H9 (cell line): Measurements from ENCODE around the gene MCM3AP. TPM values are rescaled to one million over a fixed set of nuclear protein-coding genes. Genes with fewer than 3 reads are reported as not detected.

Experiments used
- DNase-seq: peaks from one replicate; pipeline ENCODE4 v3.0.0-alpha.2; 2017
- H2AFZ ChIP-seq: one replicate; pipeline ENCODE4 v1.6.1; 2013; ENCODE audit warnings: mild to moderate bottlenecking, low read length, control low read depth, moderate library complexity
- H2AK5ac ChIP-seq: 2 replicates; pipeline ENCODE4 v1.6.1; 2013; ENCODE audit warnings: low read length, control low read depth, mixed read lengths; ENCODE audit not compliant: insufficient read length
- H2BK120ac ChIP-seq: one replicate; pipeline ENCODE4 v1.6.1; 2013; ENCODE audit warnings: low read depth, mild to moderate bottlenecking, low read length, control low read depth, inconsistent platforms; ENCODE audit not compliant: poor library complexity, severe bottlenecking
- H2BK12ac ChIP-seq: 2 replicates; pipeline ENCODE4 v1.6.1; 2013; ENCODE audit warnings: low read length, control low read depth, mixed read lengths, low read depth; ENCODE audit not compliant: insufficient read length
- H2BK15ac ChIP-seq: 2 replicates; pipeline ENCODE4 v1.6.1; 2013; ENCODE audit warnings: low read depth, low read length, control low read depth
- H2BK20ac ChIP-seq: one replicate; pipeline ENCODE4 v1.6.1; 2013; ENCODE audit warnings: low read depth, mild to moderate bottlenecking, low read length, control low read depth, inconsistent platforms; ENCODE audit not compliant: poor library complexity, severe bottlenecking
- H2BK5ac ChIP-seq: 2 replicates; pipeline ENCODE4 v1.6.1; 2013; ENCODE audit warnings: low read length, control low read depth, mixed read lengths; ENCODE audit not compliant: insufficient read length
- H3K14ac ChIP-seq: 2 replicates; pipeline ENCODE4 v1.6.1; 2013; ENCODE audit warnings: low read length, control low read depth; ENCODE audit not compliant: insufficient read depth
- H3K18ac ChIP-seq: 2 replicates; pipeline ENCODE4 v1.6.1; 2013; ENCODE audit warnings: low read depth, mild to moderate bottlenecking, mixed read lengths, low read length, control low read depth; ENCODE audit not compliant: insufficient read length
- H3K23ac ChIP-seq: 2 replicates; pipeline ENCODE4 v1.6.1; 2013; ENCODE audit warnings: low read length, control low read depth, mixed read lengths, low read depth; ENCODE audit not compliant: insufficient read length
- H3K23me2 ChIP-seq: 2 replicates; pipeline ENCODE4 v1.6.1; 2013; ENCODE audit warnings: low read depth, mild to moderate bottlenecking, mixed read lengths, low read length, control low read depth; ENCODE audit not compliant: insufficient read length, poor library complexity, severe bottlenecking
- H3K27ac ChIP-seq: 2 replicates; pipeline ENCODE4 v1.5.1; 2013; ENCODE audit warnings: low read length, control low read depth, mixed read lengths, low read depth; ENCODE audit not compliant: insufficient read length
- H3K27me3 ChIP-seq: 2 replicates; pipeline ENCODE4 v1.6.1; 2013; ENCODE audit warnings: low read length, control low read depth, inconsistent platforms; ENCODE audit not compliant: insufficient read depth
- H3K4ac ChIP-seq: 2 replicates; pipeline ENCODE4 v1.6.1; 2013; ENCODE audit warnings: low read depth, mild to moderate bottlenecking, control low read depth, inconsistent platforms, low read length, moderate library complexity
- H3K4me1 ChIP-seq: 2 replicates; pipeline ENCODE4 v1.6.1; 2013; ENCODE audit warnings: low read length, control low read depth, inconsistent platforms; ENCODE audit not compliant: insufficient read depth
- H3K4me2 ChIP-seq: 2 replicates; pipeline ENCODE4 v1.6.1; 2013; ENCODE audit warnings: low read length, control low read depth, mixed read lengths; ENCODE audit not compliant: insufficient read length, insufficient read depth
- H3K56ac ChIP-seq: 2 replicates; pipeline ENCODE4 v1.6.1; 2013; ENCODE audit warnings: low read depth, mild to moderate bottlenecking, mixed read lengths, low read length, control low read depth; ENCODE audit not compliant: insufficient read length
- H3K79me1 ChIP-seq: 2 replicates; pipeline ENCODE4 v1.6.1; 2013; ENCODE audit warnings: low read depth, mild to moderate bottlenecking, moderate library complexity, low read length, control low read depth, inconsistent platforms; ENCODE audit not compliant: insufficient read depth, poor library complexity, severe bottlenecking
- H3K79me2 ChIP-seq: 2 replicates; pipeline ENCODE4 v1.6.1; 2013; ENCODE audit warnings: low read length, control low read depth, inconsistent platforms; ENCODE audit not compliant: insufficient read depth
- H3K9ac ChIP-seq: 2 replicates; pipeline ENCODE4 v1.6.1; 2013; ENCODE audit warnings: low read length, control low read depth, mixed read lengths; ENCODE audit not compliant: insufficient read length; ENCODE audit errors: extremely low read depth
- H3K9me3 ChIP-seq: one replicate; pipeline ENCODE4 v1.6.1; 2013; ENCODE audit warnings: low read depth, low read length, inconsistent platforms; ENCODE audit not compliant: control insufficient read depth
- H3T11ph ChIP-seq: one replicate; pipeline ENCODE4 v1.6.1; 2013; ENCODE audit warnings: mild to moderate bottlenecking, low read length, control low read depth, inconsistent platforms
- H4K20me1 ChIP-seq: one replicate; pipeline ENCODE4 v1.6.1; 2013; ENCODE audit not compliant: control insufficient read depth, insufficient read length, insufficient read depth
- H4K5ac ChIP-seq: 2 replicates; pipeline ENCODE4 v1.6.1; 2013; ENCODE audit warnings: low read depth, mild to moderate bottlenecking, mixed read lengths, low read length, control low read depth; ENCODE audit not compliant: insufficient read length
- H4K8ac ChIP-seq: replicated peaks from 2 replicates; pipeline ENCODE4 v1.6.1; 2013; ENCODE audit warnings: low read length, control low read depth, mixed read lengths, low read depth; ENCODE audit not compliant: insufficient read length
- H4K91ac ChIP-seq: 2 replicates; pipeline ENCODE4 v1.6.1; 2013; ENCODE audit warnings: low read depth, mild to moderate bottlenecking, moderate library complexity, mixed read lengths, low read length, control low read depth; ENCODE audit not compliant: insufficient read length
- H3K27ac Mint-ChIP-seq, 3 experiments: 2 replicates in 2 of 3; 3 replicates in 1 of 3; pipeline ENCODE4 v1.8.0; 2020 to 2021; ENCODE audit warnings: mixed read lengths in 3 of 3, mild to moderate bottlenecking in 1 of 3, moderate library complexity in 1 of 3
- H3K27me3 Mint-ChIP-seq: 2 replicates; pipeline ENCODE4 v1.8.0; 2021; ENCODE audit warnings: low read depth, mild to moderate bottlenecking, moderate library complexity, mixed read lengths
- H3K36me3 Mint-ChIP-seq, 3 experiments: 2 replicates in 2 of 3; 3 replicates in 1 of 3; pipeline ENCODE4 v1.8.0; 2020 to 2021; ENCODE audit warnings: low read depth in 3 of 3, mixed read lengths in 3 of 3; ENCODE audit not compliant: insufficient read depth in 1 of 3
- H3K4me1 Mint-ChIP-seq, 2 experiments: 2 replicates each; pipeline ENCODE4 v1.8.0; 2020; ENCODE audit warnings: mixed read lengths in 2 of 2
- H3K4me3 Mint-ChIP-seq, 2 experiments: 2 replicates in 1 of 2; 3 replicates in 1 of 2; pipeline ENCODE4 v1.8.0; 2020 to 2021; ENCODE audit warnings: mild to moderate bottlenecking in 2 of 2, mixed read lengths in 2 of 2, moderate library complexity in 1 of 2
- H3K9me3 Mint-ChIP-seq, 2 experiments: 2 replicates in 1 of 2; 3 replicates in 1 of 2; pipeline ENCODE4 v1.8.0; 2020; ENCODE audit warnings: mild to moderate bottlenecking in 2 of 2, mixed read lengths in 2 of 2, moderate library complexity in 1 of 2
- CTCF ChIP-seq: fragments of 200-600 bp; sonication (generic); conservative IDR thresholded peaks from 3 replicates; pipeline ENCODE4 v1.8.0; 2021; ENCODE audit warnings: antibody characterized with exemption, mild to moderate bottlenecking
- WGBS: extraction: QIAGEN DNeasy Blood & Tissue Kit; methylation state at CpG from one replicate; pipeline ENCODE4 v1.1.7; 2013; ENCODE audit warnings: missing lambda C conversion rate, low lambda C conversion rate, mixed read lengths; ENCODE audit not compliant: insufficient read length; ENCODE audit errors: extremely low coverage; 5-methylcytosine and 5-hydroxymethylcytosine counted together
- total RNA-seq: library from RNA; stranded (reverse); gene quantifications from 2 replicates; pipeline ENCODE4 v1.2.1, GENCODE V29; 2021

Gene MCM3AP
- total RNA-seq, 1 experiment from 2014 or later: 124 TPM

GRCh38 chr21:46264046-46264689 is 21.2 kb downstream of the MCM3AP start:
- WGBS: no CpG with 5 or more reads among the region's 22 CpGs
- Histone ChIP-seq H2BK12ac (no peak overlapping the region), H2AFZ (no peak overlapping the region)

More at GRCh38 chr21:46264046-46264689, 21.2 kb downstream of the MCM3AP start:
- Histone ChIP-seq H2BK20ac (no peak overlapping the region), H3K9me3 (no peaks in the 10 kb centered on the region), H3K23ac (no peak overlapping the region), H3K4me1 (no peaks in the 10 kb centered on the region), H3K79me1 (no peaks in the 10 kb centered on the region), H3K79me2 (no peaks in the 10 kb centered on the region), H3K27me3 (no peaks in the 10 kb centered on the region), H2BK15ac (no peak overlapping the region), H2BK5ac (no peak overlapping the region), H2AK5ac (no peak overlapping the region), H3K4me2 (no peak overlapping the region), H2BK120ac (no peak overlapping the region), H4K20me1 (no peaks in the 10 kb centered on the region), H3K4ac (no peak overlapping the region), H3K27ac (no peak overlapping the region), H4K91ac (no peak overlapping the region), H3K23me2 (no peaks in the 10 kb centered on the region), H3K9ac (no peak overlapping the region), H4K8ac (no peak overlapping the region), H3K18ac (no peak overlapping the region), H4K5ac (no peak overlapping the region), H3K14ac (no peak overlapping the region), H3T11ph (no peak overlapping the region), H3K56ac (no peak overlapping the region)
- peaks cover 35 to 80% (median 74%) of the 10 kb centered on the region in 3 experiments; a peak in 6 of 7 replicates for H3K36me3 Mint-ChIP-seq
- no peak overlapping the region for H3K4me3 Mint-ChIP-seq
- no peak overlapping the region for H3K27ac Mint-ChIP-seq
- TF ChIP-seq CTCF: no peak
- H3K27me3 Mint-ChIP-seq: no peaks in the 10 kb centered on the region
- H3K9me3 Mint-ChIP-seq: no peaks in the 10 kb centered on the region
- no peaks in the 10 kb centered on the region for H3K4me1 Mint-ChIP-seq
- DNase-seq: no peak
